Stimulated activated CD4-positive, alpha-beta T cell treated with anti-CD3 and anti-CD28 coated beads, Interleukin-1b, Interleukin-23, amount 100 ng/mL, for 4 hours (primary cell): Measurements from ENCODE around the gene HOXD9.

Experiments
- DNase-seq, 2 donors: peaks; one replicate each; pipeline ENCODE4 v3.0.0-alpha.2; 2020; ENCODE audit warnings: low read depth in 2 of 2

HOXD9 gene

GRCh38 chr2:176137906-176138305 lies 15.4 kb downstream of the HOXD9 start:
- no peak for DNase-seq

- DNase-seq: no peak
Measured at GRCh38 chr2:176138526-176138922, 16.0 kb downstream of the HOXD9 start.

GRCh38 chr2:176138923-176139660 lies 16.6 kb downstream of the HOXD9 start:
- DNase-seq: no peak

GRCh38 chr2:176139661-176140512 lies 17.4 kb downstream of the HOXD9 start:
- no peak for DNase-seq

GRCh38 chr2:176140513-176141317 lies 18.2 kb downstream of the HOXD9 start:
- peak; percentile 31 to 61 for DNase-seq

- DNase-seq: no peak
Measured at GRCh38 chr2:176142281-176142680, 19.8 kb downstream of the HOXD9 start.

GRCh38 chr2:176145085-176145969 lies 22.8 kb downstream of the HOXD9 start:
- no peak for DNase-seq

- no peak for DNase-seq
Measured at GRCh38 chr2:176146101-176146500, 23.6 kb downstream of the HOXD9 start.

GRCh38 chr2:176146645-176147044 lies 24.1 kb downstream of the HOXD9 start:
- DNase-seq: no peak

GRCh38 chr2:176147210-176147799 lies 24.8 kb downstream of the HOXD9 start:
- DNase-seq: no peak

GRCh38 chr2:176147800-176148496 lies 25.4 kb downstream of the HOXD9 start:
- DNase-seq: no peak

GRCh38 chr2:176148751-176149421 lies 26.4 kb downstream of the HOXD9 start:
- no peak for DNase-seq

- DNase-seq: no peak
Measured at GRCh38 chr2:176149481-176149938, 27.0 kb downstream of the HOXD9 start.

- no peak for DNase-seq
Measured at GRCh38 chr2:176149939-176150583, 27.5 kb downstream of the HOXD9 start.

- no peak for DNase-seq
Measured at GRCh38 chr2:176150584-176151441, 28.3 kb downstream of the HOXD9 start.

- no peak for DNase-seq
Measured at GRCh38 chr2:176151442-176152287, 29.1 kb downstream of the HOXD9 start, which contains the start of gene HOXD4. HOXD4 (plus strand) TSS chr2:176151550; CDS start chr2:176151634, 84 bp downstream.
